HG03108 (cell line): ENCODE measurements around the gene MEP1B.

Experiments used
- ATAC-seq: cut with Tn5 transposase; IDR thresholded peaks from one replicate; pipeline ENCODE4 v1.9.1; 2021; ENCODE audit warnings: moderate library complexity; ENCODE audit not compliant: unreplicated experiment

MEP1B gene

DNA sequence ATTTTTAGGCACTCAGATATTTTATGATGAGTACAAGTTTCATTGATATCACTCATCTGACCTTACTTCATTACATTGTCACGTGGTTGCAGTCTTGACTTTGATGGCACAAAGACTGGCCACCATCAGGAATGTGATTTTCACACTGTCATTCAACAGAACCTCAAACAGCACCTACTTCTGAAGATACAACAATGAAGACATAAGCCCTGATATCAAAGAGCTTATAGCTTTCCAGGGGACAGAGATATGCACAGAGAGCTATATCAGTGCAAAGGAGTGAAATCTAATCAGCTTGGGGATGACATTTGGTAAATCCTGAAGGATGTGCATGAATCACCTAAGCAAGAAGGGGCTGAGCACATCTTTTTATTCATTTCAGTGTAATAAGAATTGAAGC lies 72.3 kb downstream of the MEP1B start:
- ATAC-seq = no peak

DNA sequence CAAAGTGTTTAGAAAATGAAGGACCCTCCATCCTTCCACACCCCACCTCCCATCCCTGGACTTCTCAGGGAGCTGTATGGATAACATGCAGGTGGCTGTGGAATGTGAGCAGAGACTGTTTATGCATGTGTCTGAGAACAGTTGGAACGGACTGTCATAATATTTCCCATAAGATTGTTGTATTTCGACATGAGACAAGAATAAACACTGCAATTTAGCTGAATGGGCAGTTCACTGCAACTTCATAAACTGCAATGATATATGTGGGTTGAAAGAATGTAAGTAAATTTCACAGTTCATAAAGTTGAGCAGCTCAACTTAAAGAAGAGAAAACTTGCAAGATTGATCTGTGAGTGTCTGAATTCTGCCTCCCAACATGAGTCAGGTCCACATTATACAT lies 74.6 kb downstream of the MEP1B start:
- no peak for ATAC-seq

DNA sequence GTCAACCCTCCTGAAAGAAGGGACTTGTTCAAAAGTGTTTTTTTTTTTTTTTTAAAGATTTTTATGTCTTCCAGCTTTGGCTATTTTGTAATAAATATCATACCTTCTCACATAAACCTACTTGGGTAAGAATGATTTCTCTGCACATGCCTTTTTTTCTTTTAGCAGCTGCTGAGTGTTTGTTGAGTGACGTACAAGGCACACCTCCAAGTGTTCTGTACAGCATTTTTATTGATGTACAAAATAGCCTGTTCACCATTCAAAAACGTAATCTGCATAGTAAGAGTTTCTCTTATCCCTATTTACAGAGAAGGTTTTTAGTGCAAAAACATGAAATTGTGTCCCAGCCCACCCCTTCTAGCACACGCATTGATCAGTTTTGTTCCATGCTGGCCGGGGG lies 77.6 kb downstream of the MEP1B start:
- no peak for ATAC-seq
